ENCODE data around the gene CHST11.

- TF ChIP-seq, protein P1, sequence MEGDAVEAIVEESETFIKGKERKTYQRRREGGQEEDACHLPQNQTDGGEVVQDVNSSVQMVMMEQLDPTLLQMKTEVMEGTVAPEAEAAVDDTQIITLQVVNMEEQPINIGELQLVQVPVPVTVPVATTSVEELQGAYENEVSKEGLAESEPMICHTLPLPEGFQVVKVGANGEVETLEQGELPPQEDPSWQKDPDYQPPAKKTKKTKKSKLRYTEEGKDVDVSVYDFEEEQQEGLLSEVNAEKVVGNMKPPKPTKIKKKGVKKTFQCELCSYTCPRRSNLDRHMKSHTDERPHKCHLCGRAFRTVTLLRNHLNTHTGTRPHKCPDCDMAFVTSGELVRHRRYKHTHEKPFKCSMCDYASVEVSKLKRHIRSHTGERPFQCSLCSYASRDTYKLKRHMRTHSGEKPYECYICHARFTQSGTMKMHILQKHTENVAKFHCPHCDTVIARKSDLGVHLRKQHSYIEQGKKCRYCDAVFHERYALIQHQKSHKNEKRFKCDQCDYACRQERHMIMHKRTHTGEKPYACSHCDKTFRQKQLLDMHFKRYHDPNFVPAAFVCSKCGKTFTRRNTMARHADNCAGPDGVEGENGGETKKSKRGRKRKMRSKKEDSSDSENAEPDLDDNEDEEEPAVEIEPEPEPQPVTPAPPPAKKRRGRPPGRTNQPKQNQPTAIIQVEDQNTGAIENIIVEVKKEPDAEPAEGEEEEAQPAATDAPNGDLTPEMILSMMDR (conservative IDR thresholded peaks at IDR 0.05 in 1 of 2, IDR thresholded peaks at IDR 0.05 in 1 of 2; ENCODE audit: extremely low read depth in 1 of 2, insufficient read depth in 1 of 2, low read depth in 1 of 2, low read length in 2 of 2) = no peak
- TF ChIP-seq EZH2 (IDR thresholded peaks at IDR 0.05; ENCODE audit: borderline replicate concordance, low read length) = no peak
Measured at GRCh38 chr12:104627990-104628830, 171.5 kb downstream of the CHST11 start.
